NCI-H1436 treated with DMSO at 0.1 percent for 48 hours (cell line): ENCODE data around the gene DOCK10.
"Not testable (repeated sequence)": the region's sequence is repeated elsewhere in the genome, so short reads cannot be mapped to it uniquely, and the experiment has no call there.

Experiments
- DNase-seq: peaks from one replicate; lab custom pipeline; 2025; lab: John Stamatoyannopoulos, UW

Gene DOCK10

GRCh38 chr2:225041851-225042799 lies at the start of gene DOCK10:
Gene DOCK10, minus strand, starts transcription at chr2:225042468. Its CDS starts 94 bp downstream, at chr2:225042374.
- DNase-seq, result no peak

- no peak for DNase-seq
Measured at GRCh38 chr2:225091336-225091735, 49.1 kb upstream of the DOCK10 start.

GRCh38 chr2:225090746-225091145 lies 48.5 kb upstream of the DOCK10 start:
- DNase-seq, result no peak

GRCh38 chr2:225086915-225087314 lies 44.6 kb upstream of the DOCK10 start:
- DNase-seq, result no peak

- no peak for DNase-seq
Measured at GRCh38 chr2:225086439-225086838, 44.2 kb upstream of the DOCK10 start.

- no peak for DNase-seq
Measured at GRCh38 chr2:225083276-225083675, 41.0 kb upstream of the DOCK10 start.

- DNase-seq, result no peak
Measured at GRCh38 chr2:225076125-225076524, 33.9 kb upstream of the DOCK10 start.

GRCh38 chr2:225074919-225075681 lies 32.8 kb upstream of the DOCK10 start:
- DNase-seq, result no peak

GRCh38 chr2:225074366-225074765 lies 32.1 kb upstream of the DOCK10 start:
- no peak for DNase-seq

GRCh38 chr2:225073198-225073597 lies 30.9 kb upstream of the DOCK10 start:
- DNase-seq, result no peak

- no peak for DNase-seq
Measured at GRCh38 chr2:225072444-225072843, 30.2 kb upstream of the DOCK10 start.

GRCh38 chr2:225070811-225071210 lies 28.5 kb upstream of the DOCK10 start:
- DNase-seq, result no peak

GRCh38 chr2:225069966-225070365 lies 27.7 kb upstream of the DOCK10 start:
- DNase-seq, result no peak

GRCh38 chr2:225069477-225069876 lies 27.2 kb upstream of the DOCK10 start:
- no peak for DNase-seq

GRCh38 chr2:225065882-225066281 lies 23.6 kb upstream of the DOCK10 start:
- no peak for DNase-seq

GRCh38 chr2:225064928-225065327 lies 22.7 kb upstream of the DOCK10 start:
- no peak for DNase-seq

GRCh38 chr2:225064362-225064761 lies 22.1 kb upstream of the DOCK10 start:
- no peak for DNase-seq

- DNase-seq, result no peak
Measured at GRCh38 chr2:225056330-225057073, 14.2 kb upstream of the DOCK10 start.

GRCh38 chr2:225055714-225056113 lies 13.4 kb upstream of the DOCK10 start:
- no peak for DNase-seq

GRCh38 chr2:225052703-225053102 lies 10.4 kb upstream of the DOCK10 start:
- no peak for DNase-seq

GRCh38 chr2:225047502-225047901 lies 5.2 kb upstream of the DOCK10 start:
- DNase-seq, result not testable (repeated sequence)

GRCh38 chr2:225042800-225043167 lies 516 bp upstream of the DOCK10 start:
- no peak for DNase-seq
